Right ventricle myocardium superior (tissue), 1 donor: ENCODE measurements around the gene SRP54. TPM values are rescaled to one million over a fixed set of nuclear protein-coding genes. Genes with fewer than 3 reads are reported as not detected.
A peak's percentile ranks its signal among the peaks of the same experiment; 100 is the strongest.
"Not testable (repeated sequence)": the region's sequence is repeated elsewhere in the genome, so short reads cannot be mapped to it uniquely, and the experiment has no call there.

Experiments
- ATAC-seq: fragments of 200-7000 bp; cut with Tn5 transposase; one replicate; pipeline ENCODE4 v1.9.1; 2020; ENCODE audit warnings: mild to moderate bottlenecking; ENCODE audit not compliant: poor library complexity
- DNase-seq: peaks from one replicate; pipeline ENCODE4 v3.0.0-alpha.2; 2020
- intact Hi-C: fragments of 100-400 bp; cut with DNase I; formaldehyde crosslinking; loops from one replicate; pipeline ENCODE4 v1.11.2; 2022
- long read RNA-seq: library from polyadenylated mRNA; unstranded; transcript quantifications from one replicate; pipeline ENCODE4 v2.0.0, GENCODE V29; 2021
- total RNA-seq: library from RNA; stranded (reverse); fragmentation: NEBNext Ultra II Directional; extraction: Animal tissue kit (Norgen Biotek cat#: 25700); gene quantifications from one replicate; pipeline ENCODE4 v1.2.1, GENCODE V29; 2021
- donor health status: DM: no; HTN: yes; CAD: no; lungs with severe emphysema.

SRP54 gene
- total RNA-seq: 26.4 TPM
- long read RNA-seq, transcript SRP54-201 (16 exons, 2,279 nt): major isoform, 80 of 85 reads
- long read RNA-seq, partial matches to known transcripts: 1 of 85 reads
- long read RNA-seq, other reads (novel, unspliced or antisense): 1 of 85 reads

GRCh38 chr14:34982421-34983147 lies at the start of gene SRP54:
SRP54 (plus strand) TSS chr14:34982992; CDS start chr14:34996710, 13,718 bp downstream.
- ATAC-seq (peak; percentile 98), DNase-seq (peak; percentile 98)
- intact Hi-C loops: no loop called here

GRCh38 chr14:34933301-34933700 lies 49.5 kb upstream of the SRP54 start:
- intact Hi-C loops: no loop called here
- ATAC-seq (no peak), DNase-seq (no peak)

- intact Hi-C loops: no loop called here
- ATAC-seq (no peak), DNase-seq (no peak)
Observed at GRCh38 chr14:34935488-34935887, 47.3 kb upstream of the SRP54 start.

- DNase-seq: no peak
- ATAC-seq: no peak
- intact Hi-C loops: no loop called here
Observed at GRCh38 chr14:34937442-34937841, 45.4 kb upstream of the SRP54 start.

GRCh38 chr14:34937876-34938275 lies 44.9 kb upstream of the SRP54 start:
- DNase-seq (no peak), ATAC-seq (no peak)
- intact Hi-C loops: no loop called here

- ATAC-seq: no peak
- DNase-seq: no peak
- intact Hi-C loops: no loop called here
Observed at GRCh38 chr14:34943506-34943905, 39.3 kb upstream of the SRP54 start.

- intact Hi-C loops: no loop called here
- ATAC-seq (no peak), DNase-seq (no peak)
Observed at GRCh38 chr14:34944744-34945143, 38.0 kb upstream of the SRP54 start.

GRCh38 chr14:34946699-34947098 lies 36.1 kb upstream of the SRP54 start:
- no peak for ATAC-seq
- intact Hi-C loops: no loop called here

GRCh38 chr14:34951286-34951685 lies 31.5 kb upstream of the SRP54 start:
- DNase-seq: no peak
- ATAC-seq: no peak
- intact Hi-C loops: no loop called here

More at GRCh38 chr14:34946699-34947098, 36.1 kb upstream of the SRP54 start:
- no peak for DNase-seq

- ATAC-seq (no peak), DNase-seq (no peak)
- intact Hi-C loops: no loop called here
Observed at GRCh38 chr14:34956931-34957330, 25.9 kb upstream of the SRP54 start.

- intact Hi-C loops: no loop called here
- no peak for ATAC-seq
- no peak for DNase-seq
Observed at GRCh38 chr14:34957771-34958286, 25.0 kb upstream of the SRP54 start.

- DNase-seq, intact Hi-C loops, ATAC-seq: not testable (repeated sequence)
Observed at GRCh38 chr14:34962106-34962505, 20.7 kb upstream of the SRP54 start.

GRCh38 chr14:34964977-34965764 lies 17.6 kb upstream of the SRP54 start:
- DNase-seq: no peak
- ATAC-seq: peak; percentile 79
- intact Hi-C loops: no loop called here

- DNase-seq: no peak
- intact Hi-C loops: no loop called here
- ATAC-seq: peak; percentile 29
Observed at GRCh38 chr14:34965912-34966311, 16.9 kb upstream of the SRP54 start.

GRCh38 chr14:34966413-34966812 lies 16.4 kb upstream of the SRP54 start:
- no peak for DNase-seq
- ATAC-seq: no peak
- intact Hi-C loops: no loop called here

- intact Hi-C loops: no loop called here
- no peak for ATAC-seq
- DNase-seq: no peak
Observed at GRCh38 chr14:34970665-34971064, 12.1 kb upstream of the SRP54 start.

- intact Hi-C loops: no loop called here
- no peak for DNase-seq
- no peak for ATAC-seq
Observed at GRCh38 chr14:34971381-34971780, 11.4 kb upstream of the SRP54 start.

- DNase-seq: no peak
- intact Hi-C loops: no loop called here
- no peak for ATAC-seq
Observed at GRCh38 chr14:34971801-34972200, 11.0 kb upstream of the SRP54 start.

GRCh38 chr14:34978444-34978843 lies 4.3 kb upstream of the SRP54 start:
- ATAC-seq (no peak), DNase-seq (no peak)
- intact Hi-C loops: no loop called here
